GM19467 (cell line): Measurements from ENCODE around the gene KCND3.
A peak's percentile ranks its signal among the peaks of the same experiment; 100 is the strongest.

Experiments
- ATAC-seq: cut with Tn5 transposase; IDR thresholded peaks from one replicate; pipeline ENCODE4 v1.9.1; 2021; ENCODE audit warnings: mild to moderate bottlenecking, moderate library complexity; ENCODE audit not compliant: unreplicated experiment

Gene KCND3

GRCh38 chr1:111784273-111784901, 205.1 kb downstream of the KCND3 start:
- ATAC-seq, result no peak

- no peak for ATAC-seq
Observed at GRCh38 chr1:111779546-111779945, 209.9 kb downstream of the KCND3 start.

- no peak for ATAC-seq
Observed at GRCh38 chr1:111778541-111779051, 210.9 kb downstream of the KCND3 start.

- no peak for ATAC-seq
Observed at GRCh38 chr1:111778066-111778465, 211.4 kb downstream of the KCND3 start.

GRCh38 chr1:111777301-111777700, 212.2 kb downstream of the KCND3 start:
- no peak for ATAC-seq

GRCh38 chr1:111776861-111777260, 212.6 kb downstream of the KCND3 start:
- ATAC-seq, result no peak

- no peak for ATAC-seq
Observed at GRCh38 chr1:111776391-111776790, 213.1 kb downstream of the KCND3 start.

- no peak for ATAC-seq
Observed at GRCh38 chr1:111775966-111776365, 213.5 kb downstream of the KCND3 start.

GRCh38 chr1:111770916-111771315, 218.6 kb downstream of the KCND3 start:
- ATAC-seq, result no peak

- ATAC-seq, result no peak
Observed at GRCh38 chr1:111769517-111770146, 219.8 kb downstream of the KCND3 start.

GRCh38 chr1:111768625-111769024, 220.8 kb downstream of the KCND3 start:
- no peak for ATAC-seq

GRCh38 chr1:111768023-111768422, 221.4 kb downstream of the KCND3 start:
- ATAC-seq, result no peak

GRCh38 chr1:111762332-111762731, 227.1 kb downstream of the KCND3 start:
- ATAC-seq, result no peak

- no peak for ATAC-seq
Observed at GRCh38 chr1:111761717-111762116, 227.8 kb downstream of the KCND3 start.

GRCh38 chr1:111758373-111758772, 231.1 kb downstream of the KCND3 start:
- no peak for ATAC-seq

- ATAC-seq, result peak; percentile 5
Observed at GRCh38 chr1:111756124-111756513, 233.3 kb downstream of the KCND3 start.

- ATAC-seq, result peak; percentile 82
Observed at GRCh38 chr1:111755331-111756123, 233.9 kb downstream of the KCND3 start, which contains the start of gene DDX20. TSS of gene DDX20 (plus strand) at chr1:111755901. CDS start at chr1:111755925, 24 bp downstream.

GRCh38 chr1:111754984-111755330, 234.5 kb downstream of the KCND3 start:
- ATAC-seq, result peak; percentile 3

GRCh38 chr1:111751906-111752575, 237.4 kb downstream of the KCND3 start:
- ATAC-seq, result no peak

- no peak for ATAC-seq
Observed at GRCh38 chr1:111750856-111751255, 238.6 kb downstream of the KCND3 start.

GRCh38 chr1:111749628-111750027, 239.8 kb downstream of the KCND3 start:
- no peak for ATAC-seq
